ENCODE measurements around the gene DRD5. TPM values are rescaled to one million over a fixed set of nuclear protein-coding genes. Genes with fewer than 3 reads are reported as not detected.
A peak's percentile ranks its signal among the peaks of the same experiment; 100 is the strongest.

Gene DRD5
- total and polyA plus RNA-seq, 10 of the 15 experiments (the other 5 are each of a cell fraction or from before 2014, with no cell fraction given): not detected

- TF ChIP-seq ZNF592 (IDR thresholded peaks at IDR 0.05) (no peak), RCOR1 (conservative IDR thresholded peaks at IDR 0.05; ENCODE audit: low read depth, low read length) (no peak), ZZZ3 (IDR thresholded peaks at IDR 0.05; ENCODE audit: control insufficient read depth, insufficient read length, low read depth) (no peak), NFIC (IDR thresholded peaks at IDR 0.05; ENCODE audit: low read depth, low read length) (no peak), PKNOX1 (IDR thresholded peaks at IDR 0.05) (peak; percentile 95), NFYB (IDR thresholded peaks at IDR 0.05; ENCODE audit: insufficient read depth, low read depth, low read length) (no peak), CEBPB (IDR thresholded peaks at IDR 0.05; ENCODE audit: borderline replicate concordance in 1 of 2, low read depth in 2 of 2, low read length in 2 of 2) (no peak), MAX (IDR thresholded peaks at IDR 0.05; ENCODE audit: low read depth, low read length) (no peak), RFX5 (IDR thresholded peaks at IDR 0.05; ENCODE audit: low read depth, low read length) (no peak), JUND (IDR thresholded peaks at IDR 0.05; ENCODE audit: low read depth, low read length) (0 out of 2 replicates have a peak, but pooled peaks have one; percentile 30), FOS (IDR thresholded peaks at IDR 0.05; ENCODE audit: borderline replicate concordance, extremely low read depth, insufficient read length) (no peak), STAT1 (conservative IDR thresholded peaks at IDR 0.05) (no peak), POLR2AphosphoS2 (IDR thresholded peaks at IDR 0.05; ENCODE audit: low read depth, low read length) (no peak), SIX5 (IDR thresholded peaks at IDR 0.05; ENCODE audit: low read depth, low read length, severe bottlenecking) (no peak), REST (IDR thresholded peaks at IDR 0.05; ENCODE audit: low read depth, low read length) (no peak), RUNX3 (IDR thresholded peaks at IDR 0.05; ENCODE audit: low read length) (peak; percentile 73), FOXM1 (IDR thresholded peaks at IDR 0.05; ENCODE audit: low read depth, low read length) (no peak), MLLT1 (IDR thresholded peaks at IDR 0.05) (peak; percentile 41), MTA2 (IDR thresholded peaks at IDR 0.05; ENCODE audit: low read depth) (peak; percentile 95)
These were observed 31.3 kb downstream of the DRD5 start (continued) for GRCh38 chr4:9812501-9813340.

Data from GM12878 (cell line).